CD4-positive, alpha-beta T cell treated with Interleukin-12 subunit alpha and Interleukin-12 subunit beta, for 1 hour (primary cell): ENCODE data around the gene FAM229A.
"Not testable (repeated sequence)": the region's sequence is repeated elsewhere in the genome, so short reads cannot be mapped to it uniquely, and the experiment has no call there.

Experiments
- DNase-seq: peaks from one replicate; pipeline ENCODE4 v3.0.0-alpha.2; 2020

Gene FAM229A, protein sequence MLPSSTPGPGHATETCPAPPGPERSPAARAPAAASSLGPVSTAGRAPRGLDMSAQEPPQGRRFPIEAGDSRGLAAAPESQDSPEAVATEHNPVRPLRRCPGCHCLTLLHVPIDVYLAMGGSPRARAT

DNA sequence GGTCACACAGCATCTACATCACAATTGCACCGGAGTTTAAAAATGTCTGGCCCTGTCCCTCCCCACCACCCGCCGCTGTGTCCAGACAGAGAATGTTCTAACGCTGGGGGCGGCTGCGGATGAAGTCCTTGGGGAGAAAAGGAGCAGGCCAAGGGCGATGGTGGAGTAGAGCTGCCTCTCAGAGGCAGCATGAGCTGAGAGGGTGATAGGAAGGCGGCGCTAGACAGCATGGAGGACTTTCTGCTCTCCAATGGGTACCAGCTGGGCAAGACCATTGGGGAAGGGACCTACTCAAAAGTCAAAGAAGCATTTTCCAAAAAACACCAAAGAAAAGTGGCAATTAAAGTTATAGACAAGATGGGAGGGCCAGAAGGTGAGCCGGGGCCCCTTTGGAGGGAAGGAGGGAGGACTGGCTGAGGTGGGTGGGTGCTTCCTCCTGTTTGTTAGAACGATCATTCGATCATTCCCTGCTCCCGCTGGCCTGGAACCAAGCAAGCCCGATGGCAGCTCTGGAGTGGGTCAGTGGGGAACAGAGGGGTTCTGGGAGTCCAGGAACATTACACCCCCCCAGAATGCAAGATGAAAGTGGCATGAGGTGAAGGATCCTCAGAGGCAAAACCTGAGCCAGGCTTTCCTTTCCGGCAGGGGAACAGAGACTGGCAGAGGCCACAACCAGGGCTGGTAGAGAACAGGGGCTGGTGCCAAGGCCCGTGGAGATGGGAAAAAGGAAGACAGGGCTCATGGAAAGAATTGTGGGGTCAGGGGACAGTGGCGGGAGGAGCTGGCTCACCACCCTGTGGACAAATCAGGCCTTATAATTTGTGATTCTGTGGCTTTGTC lies at the start of gene FAM229A, which contains the start of gene TSSK3:
Gene FAM229A (minus strand): TSS at position 12 of the 840 bp plus-strand sequence. CDS start 394 bp downstream, outside the sequence.
Gene TSSK3 (plus strand): TSS at position 66 of the 840 bp plus-strand sequence. CDS start 163 bp downstream, at position 229.
- no peak for DNase-seq

DNA sequence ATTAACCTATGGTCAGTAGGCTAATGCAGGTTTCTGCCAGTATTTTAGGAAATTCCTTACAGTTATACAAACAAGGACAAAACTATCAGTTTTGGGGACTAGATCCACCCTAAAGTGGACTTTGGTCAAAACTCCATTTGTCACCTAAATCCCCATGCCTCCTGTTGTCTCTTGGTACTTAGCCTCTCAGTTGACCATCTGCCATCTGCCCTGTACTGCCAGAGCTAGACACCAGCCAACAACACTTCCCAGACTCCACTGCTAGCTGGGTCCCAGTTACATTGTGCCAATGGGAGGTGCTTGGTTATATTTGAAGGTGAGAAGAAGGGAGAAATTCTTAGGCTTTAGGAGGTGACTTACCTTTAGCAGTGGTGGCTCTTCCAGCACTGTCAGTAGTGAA lies 49.0 kb upstream of the FAM229A start:
- DNase-seq: no peak

DNA sequence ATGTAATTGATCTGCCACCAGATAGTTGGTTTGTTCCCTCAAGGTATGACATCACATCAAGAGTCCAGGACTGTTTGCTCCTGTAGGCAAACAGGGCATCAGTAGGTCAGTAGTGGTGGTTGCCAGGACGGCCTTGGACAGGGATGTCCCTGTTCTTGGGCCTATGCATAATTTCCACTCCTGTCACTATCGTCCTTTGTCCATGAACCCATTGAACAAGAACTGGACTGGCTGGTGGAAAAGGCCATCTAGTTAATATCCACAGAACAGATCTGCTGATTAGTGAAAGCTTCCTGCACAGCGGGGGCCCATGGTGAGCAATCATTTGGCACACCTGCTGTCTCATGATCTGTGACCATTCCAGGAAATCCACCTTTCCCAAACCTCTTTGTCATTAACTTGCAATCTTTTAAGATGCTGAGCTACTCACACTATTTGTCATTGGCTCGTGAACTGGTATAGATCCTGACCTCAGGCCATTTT lies 44.4 kb upstream of the FAM229A start:
- no peak for DNase-seq

DNA sequence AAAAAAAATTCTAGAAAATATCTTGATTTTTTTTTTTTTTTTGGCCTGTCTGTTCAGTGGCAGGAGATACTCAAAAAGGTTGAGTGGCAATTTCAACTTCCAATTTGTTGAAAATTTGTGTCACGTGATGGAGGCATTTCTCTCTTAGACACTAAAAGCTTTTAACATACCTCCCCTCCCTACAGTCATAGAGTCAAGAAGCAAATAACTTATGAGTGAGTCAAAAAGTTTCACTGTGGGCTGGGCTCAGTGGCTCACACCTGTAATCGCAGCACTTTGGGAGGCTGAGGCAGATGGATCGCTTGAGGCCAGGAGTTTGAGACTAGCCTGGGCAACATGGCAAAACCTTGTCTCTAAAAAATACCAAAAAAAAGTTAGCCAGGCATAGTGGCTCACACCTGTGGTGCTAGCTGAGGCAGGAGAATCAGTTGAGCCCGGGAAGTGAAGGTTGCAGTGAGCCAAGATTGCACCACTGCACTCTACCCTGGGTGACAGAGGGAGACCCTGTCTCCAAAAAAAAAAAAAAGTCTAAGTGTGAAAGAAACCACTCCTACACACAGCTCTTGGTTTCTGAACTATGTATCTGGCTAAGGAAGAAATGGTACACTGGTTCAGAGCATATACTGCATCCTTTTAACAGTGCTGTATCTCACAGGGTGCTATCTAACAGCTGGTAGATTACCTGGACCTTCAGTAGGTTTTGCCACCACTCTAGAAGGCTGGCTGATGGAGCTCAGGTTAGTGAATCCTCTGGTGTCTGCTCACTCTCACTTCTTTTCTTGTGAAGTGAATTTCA lies 43.6 kb upstream of the FAM229A start:
- DNase-seq: no peak

DNA sequence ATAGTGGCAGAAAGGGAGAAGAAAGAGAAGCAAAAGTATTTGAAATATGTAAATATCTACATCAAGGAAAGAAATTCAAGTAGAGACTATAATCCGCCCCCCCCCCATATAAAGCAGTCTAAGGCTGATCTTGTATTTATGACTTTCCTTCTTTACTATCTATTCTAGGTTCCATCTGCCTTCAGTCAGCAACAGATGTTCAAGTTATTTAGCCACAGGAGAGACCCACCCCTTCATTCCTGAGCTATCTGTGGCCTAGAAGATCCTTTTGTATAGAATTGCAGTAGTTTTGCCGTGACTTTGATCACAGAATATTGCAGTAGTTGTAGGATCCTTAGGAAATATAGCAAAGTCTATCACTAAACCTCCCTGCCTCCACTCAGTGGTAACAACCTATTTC lies 42.7 kb upstream of the FAM229A start:
- no peak for DNase-seq

DNA sequence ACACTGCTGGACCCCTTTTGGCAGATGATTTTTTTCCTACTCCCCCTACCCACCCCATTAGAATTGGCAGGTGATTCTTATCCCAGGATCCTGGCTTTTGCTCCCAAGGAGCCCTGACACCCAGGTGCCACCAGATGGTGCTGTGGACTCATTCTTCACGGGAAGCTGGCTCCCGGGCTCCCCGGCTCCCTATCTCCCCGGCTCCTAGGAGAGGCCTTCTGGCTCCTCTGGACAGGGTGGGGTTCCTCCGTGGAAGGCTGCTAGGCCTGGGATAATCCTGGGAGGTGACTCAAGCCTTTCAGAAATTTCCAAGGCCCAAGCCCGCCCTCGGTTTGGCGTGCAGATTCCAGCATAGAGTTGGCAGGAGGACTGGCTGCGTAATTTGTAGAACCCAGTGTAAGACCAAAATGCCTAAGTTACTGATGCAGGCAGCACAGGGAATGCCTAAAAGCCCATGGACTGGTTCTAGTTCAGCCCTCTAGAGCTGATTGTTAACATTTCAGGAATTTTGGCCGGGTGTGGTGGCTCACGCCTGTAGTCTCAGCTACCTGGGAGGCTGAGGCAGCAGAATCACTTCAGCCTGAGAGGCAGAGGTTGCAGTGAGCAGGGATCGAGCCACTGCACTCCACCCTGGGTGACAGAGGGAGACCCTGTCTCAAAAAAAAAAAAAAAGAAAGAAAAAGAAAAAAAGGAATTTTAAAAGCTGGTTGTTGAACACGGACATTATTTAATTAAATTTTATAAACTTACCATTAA lies 38.8 kb upstream of the FAM229A start:
- peak; percentile 52 for DNase-seq

DNA sequence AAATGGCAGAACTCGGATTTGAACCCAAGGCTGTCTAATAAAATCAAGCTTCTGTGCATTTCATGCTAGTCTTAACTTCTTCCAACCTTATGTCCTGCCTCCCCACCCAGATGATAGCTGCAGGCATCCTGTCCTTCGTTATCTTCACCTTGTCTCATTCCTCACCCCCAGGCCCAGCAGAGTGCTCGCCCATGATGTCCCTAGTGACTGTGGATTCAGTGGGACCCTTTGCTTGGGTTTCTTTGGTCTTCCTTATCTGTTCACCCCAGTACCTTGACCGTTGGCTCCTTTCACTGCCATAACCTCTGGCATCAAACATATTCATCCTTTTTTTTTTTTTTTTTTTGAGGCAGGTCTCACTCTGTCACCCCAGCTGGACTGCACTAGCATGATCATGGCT lies 37.6 kb upstream of the FAM229A start:
- no peak for DNase-seq

DNA sequence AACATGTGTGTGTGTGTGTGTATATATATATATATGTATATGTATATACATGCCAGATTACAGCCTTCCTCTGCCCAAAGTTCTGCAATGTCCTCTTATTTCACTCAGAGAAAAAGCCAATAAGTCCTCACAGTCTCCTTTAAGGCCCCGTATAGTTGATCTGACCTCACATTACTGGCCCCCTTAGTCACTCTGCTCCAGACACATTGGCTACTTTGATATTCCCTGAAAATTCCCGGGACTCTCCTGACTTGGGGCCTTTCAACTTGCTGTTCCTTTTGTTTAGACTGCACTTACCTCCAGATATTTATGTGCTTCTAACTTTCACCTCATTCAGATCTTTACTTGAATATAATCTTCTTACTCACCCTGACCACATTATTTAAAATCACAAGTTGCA lies 36.1 kb upstream of the FAM229A start:
- DNase-seq: no peak

DNA sequence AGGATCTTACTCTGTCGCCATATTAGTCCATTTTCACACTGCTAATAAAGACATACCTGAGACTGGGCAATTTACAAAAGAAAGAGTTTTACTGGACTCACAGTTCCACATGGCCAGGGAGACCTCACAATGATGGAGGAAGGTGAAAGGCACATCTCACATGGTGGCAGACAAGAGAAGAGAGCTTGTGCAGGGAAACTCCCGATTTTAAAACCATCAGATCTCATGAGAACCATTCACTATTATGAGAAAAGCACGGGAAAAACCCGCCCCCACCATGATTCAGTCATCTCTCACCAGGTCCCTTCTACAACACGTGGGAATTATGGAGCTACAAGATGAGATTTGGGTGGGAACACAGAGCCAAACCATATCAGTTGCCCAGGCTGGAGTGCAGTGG lies 34.2 kb upstream of the FAM229A start:
- DNase-seq: not testable (repeated sequence)

DNA sequence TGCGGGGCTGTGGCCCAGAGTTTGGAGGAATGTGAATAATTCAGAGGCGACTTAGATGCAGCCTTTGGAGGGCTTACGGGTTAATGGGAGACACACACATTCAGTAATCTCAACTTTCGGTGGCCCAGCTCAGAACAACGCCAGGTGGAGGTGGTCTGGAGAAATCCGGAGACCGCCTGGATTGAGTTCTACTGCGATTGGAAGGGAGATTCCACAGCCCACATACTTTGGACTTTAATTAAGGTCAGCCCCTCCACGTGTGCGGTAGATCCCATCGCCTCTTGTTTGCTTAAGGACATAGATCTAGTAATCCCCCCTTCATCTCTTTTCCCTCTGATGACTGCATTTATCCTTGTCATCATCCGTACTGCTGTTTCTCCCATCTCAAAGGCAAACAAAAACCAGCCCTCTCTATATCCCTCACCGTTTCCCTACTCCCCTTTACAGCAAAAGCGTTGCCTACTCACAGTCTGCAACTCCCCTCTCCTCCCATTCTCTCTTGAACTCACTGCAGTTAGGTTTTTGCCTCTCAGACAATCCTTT lies 32.7 kb upstream of the FAM229A start:
- no peak for DNase-seq

DNA sequence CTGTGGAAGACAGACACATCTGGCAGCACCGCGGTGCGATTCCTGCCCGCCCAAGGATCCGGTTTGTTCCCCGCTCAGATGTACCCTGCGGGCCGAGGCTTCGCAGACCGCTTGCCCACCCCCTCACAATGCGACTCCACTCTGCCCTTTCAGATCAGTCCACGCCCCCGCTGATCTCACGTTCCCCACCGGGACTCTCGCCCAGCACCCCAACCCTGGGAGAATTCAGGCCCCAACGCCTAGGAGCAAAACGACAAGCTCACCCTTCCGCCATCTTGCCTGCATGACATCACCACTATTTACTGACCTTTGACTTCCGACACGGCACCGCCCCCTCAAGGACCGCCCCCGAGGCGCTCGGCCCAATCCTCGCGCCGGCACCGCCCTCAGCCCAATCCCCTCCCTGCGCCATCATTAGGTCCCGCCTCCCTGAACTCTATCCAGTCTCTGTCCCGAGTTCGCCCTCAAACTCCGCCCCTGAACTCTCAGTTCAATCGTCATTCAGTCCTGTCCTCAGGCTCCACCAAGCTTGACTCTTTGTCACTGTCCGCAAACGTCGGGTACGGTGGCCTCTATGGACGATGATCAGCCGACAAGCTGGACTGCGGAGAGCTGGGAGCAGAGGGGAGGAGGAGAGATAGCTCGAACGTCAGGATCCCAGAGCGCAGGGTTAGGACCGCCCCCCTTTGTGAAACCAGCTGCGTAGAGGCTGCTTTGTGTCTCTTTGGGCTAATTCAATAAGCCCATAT lies 32.0 kb upstream of the FAM229A start, which contains the start of gene BSDC1:
Gene BSDC1 (minus strand): TSS at position 301 of the 749 bp plus-strand sequence. CDS start 27 bp downstream, at position 274.
- peak; percentile 99 for DNase-seq

DNA sequence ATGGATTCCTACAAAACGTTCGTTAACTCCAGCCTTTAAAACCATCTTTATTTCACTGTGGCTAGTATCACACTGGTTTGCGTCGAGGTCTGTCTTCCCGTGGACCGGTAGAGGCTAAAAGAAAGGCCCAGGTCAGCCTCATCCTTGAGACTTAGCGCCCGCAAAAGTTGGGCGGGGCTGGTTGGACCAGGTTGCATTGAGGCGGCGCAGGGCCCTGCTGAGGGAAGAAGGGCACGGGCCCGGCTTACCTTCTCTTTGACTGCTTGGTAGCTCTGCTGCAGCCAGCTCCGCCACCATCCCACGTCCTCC lies 31.5 kb upstream of the FAM229A start:
- DNase-seq: peak; percentile 47

DNA sequence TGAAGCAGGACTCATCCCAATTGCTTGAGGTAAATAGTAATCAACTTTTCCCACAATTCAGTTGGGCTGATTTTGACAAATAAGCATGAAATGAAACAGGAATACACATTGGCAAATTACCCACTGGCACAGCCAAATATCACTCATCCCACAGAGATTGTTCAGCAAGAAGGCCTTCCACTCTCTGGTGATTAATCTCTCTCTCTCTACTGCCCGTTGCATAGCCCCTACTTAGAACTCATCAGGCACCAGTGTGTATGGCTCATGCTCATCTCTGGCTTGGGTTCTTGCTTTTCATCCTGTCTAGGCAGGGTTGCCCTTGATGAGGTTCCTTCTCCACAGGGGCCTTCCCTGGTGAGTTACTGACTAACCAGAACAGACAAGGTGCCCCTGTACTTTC lies 30.9 kb upstream of the FAM229A start:
- DNase-seq: peak; percentile 20

DNA sequence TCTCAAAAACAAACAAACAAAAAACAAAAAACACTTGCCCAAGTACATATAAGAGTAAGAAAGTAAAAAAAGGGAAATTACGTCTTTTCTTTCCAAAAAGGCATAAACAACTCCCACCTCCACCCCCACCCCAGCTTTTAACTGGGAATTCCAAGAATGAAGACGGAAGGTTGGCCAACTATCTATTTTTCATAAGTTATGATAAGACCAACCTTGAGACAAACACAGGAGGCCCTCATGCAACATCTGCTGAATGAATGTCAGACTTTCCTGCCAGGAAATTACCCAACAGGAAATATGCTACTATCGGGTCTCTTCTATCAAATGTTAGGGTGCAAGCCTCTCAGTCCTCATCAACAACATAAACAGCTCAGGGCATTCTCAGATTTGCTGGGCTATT lies 30.0 kb upstream of the FAM229A start:
- DNase-seq: no peak

DNA sequence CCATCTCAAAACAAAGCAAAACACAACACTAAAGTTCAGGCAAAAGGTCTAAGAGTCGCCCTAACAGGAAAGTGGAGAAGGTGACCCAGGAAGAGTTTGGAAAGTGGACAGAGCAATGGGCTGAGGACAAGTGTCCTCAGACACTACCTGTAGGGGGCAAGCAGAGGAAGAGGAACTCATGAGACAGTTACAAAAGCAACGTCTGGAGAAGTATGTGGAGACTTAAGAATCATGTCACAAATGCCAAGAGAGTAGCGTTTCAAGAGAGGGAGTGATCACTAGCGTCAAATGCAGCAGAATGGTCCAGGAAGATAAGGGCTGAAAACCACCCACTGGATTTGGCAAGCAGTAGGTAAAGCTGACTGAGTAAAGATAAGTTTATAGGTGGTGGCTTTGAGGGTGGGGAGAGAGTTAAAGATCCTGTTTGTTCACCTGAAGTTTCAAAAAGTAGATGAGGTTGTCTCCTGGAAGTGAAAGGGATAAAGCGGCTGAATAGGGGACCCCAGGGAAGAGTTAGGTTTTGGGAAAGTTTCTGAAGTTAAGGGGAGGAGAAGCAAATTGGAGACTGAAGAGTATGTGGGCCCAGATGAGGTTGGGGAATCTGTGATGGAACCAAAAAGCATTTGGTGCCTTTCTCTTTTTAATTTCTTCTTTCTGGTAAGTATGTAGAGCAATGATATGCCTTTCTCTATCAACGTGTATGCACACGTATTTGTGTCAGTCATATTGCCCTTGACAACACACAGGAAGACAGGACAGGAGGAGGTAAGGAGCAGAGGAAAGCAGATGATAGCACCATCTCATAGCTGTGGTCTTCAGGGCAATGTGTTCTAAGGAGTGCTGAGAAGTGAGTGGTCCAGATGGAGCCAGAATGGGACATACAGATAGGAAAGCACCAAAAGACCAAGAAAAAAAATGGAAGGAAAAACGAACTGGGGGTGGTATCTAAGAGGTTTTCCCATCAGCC lies 28.9 kb upstream of the FAM229A start:
- DNase-seq: no peak

DNA sequence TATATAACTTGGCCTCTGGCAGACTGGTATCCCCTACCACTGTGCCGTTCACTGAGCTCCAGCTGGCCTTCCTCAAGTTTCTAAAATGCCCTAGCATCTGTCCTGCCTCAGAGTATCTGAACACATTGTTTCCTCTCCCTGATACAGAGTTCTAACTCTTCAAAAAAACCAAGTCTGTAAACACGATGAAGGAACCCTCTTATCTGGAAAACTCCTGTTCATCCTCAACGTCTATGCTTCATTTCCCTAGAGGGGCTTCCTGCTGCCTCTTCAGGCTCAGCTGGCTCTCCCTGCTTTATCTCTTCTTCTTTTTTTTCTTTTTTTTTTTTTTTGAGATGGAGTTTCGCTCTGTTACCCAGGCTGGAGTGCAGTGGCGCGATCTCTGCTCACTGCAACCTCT lies 26.4 kb upstream of the FAM229A start:
- DNase-seq: no peak

DNA sequence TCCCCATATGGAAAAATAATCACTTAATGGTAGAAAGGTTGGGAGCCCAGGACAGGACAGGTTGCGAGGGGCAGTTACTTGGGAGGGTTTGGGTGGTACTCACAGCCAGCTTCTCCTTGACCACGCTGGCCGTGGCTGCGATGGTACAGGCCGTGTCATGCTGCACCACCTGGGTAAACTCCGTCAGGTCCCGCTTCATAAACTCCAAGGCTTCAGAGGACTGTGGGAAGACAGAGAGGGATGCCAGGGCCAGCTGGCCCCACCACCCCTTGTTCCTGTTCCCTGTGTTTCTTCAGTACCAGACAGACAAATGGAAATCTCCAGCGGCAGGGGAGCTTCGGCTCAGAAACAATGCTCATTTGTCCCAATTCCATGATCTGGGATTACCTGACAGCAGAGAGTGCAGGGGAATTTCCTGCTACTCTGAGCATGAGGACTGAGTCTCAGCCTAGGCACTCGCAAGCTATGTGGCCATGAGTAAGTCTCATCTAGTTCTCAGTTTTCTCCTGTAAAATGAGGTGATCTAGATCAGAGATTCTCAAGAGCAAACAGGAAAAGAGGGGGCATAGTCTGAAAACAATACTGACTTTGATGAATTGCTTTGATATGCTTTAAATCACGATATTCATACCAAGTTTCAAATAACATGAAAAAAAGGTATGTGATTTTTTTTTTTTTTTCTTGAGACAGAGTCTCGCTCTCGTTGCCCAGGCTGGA lies 24.5 kb upstream of the FAM229A start:
- no peak for DNase-seq

DNA sequence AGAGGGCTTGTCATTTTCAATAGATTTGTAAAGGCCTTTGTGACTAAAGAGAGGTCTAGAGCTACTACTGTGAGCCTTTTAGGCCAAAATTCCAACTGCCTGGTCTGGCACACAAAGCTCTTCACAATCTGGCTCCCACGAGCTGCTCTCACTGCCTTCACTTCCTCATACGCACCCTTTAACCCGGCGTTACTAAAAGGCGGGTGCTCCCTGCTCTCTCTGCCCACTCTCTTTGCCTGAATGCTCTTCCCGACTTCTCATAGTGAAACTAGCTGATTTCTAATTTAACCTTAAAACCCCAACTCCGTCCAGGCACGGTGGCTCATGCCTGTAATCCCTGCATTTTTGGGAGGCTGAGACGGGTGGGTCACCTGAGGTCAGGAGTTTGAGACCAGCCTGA lies 17.8 kb upstream of the FAM229A start:
- no peak for DNase-seq

DNA sequence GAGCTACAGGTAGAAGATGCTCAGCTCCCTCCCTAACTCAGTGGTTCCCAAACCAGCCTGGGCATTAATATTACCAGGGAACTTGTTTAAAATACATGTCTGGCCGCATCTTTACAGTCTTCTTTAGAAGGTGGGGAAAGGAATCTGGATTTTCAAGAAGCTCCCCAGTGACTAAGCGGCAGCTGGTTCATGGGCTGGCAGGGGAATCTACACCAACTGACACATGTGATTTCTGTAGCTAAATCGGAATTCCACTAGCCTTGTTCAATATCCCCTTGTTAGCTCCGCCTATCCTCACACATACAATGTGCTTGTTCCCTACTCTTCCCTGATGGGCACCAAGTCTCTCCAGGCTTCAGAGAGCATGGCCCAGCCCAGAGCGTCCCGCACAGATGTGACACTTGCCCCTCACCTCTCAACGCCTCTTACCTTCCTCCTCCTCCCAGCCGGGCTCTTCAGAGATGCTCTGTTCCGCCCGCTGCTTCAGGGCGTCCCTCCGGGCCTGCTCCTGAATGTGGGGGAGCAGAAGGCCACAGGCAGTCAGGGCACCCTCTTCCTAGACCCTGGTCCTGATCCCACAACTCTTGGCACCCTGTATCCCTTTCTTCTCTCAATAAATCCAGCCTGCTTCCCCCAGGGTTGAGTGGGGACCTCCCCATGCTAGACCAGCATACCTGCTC lies 15.4 kb upstream of the FAM229A start:
- DNase-seq: no peak
